Left cardiac atrium (tissue), 4 donors: Measurements from ENCODE around the gene FBXO24. TPM values are rescaled to one million over a fixed set of nuclear protein-coding genes. Genes with fewer than 3 reads are reported as not detected.
"Not testable (repeated sequence)": the region's sequence is repeated elsewhere in the genome, so short reads cannot be mapped to it uniquely, and the experiment has no call there.

Source experiments
- ATAC-seq, 2 donors: fragments of 200-7000 bp; cut with Tn5 transposase; one replicate each; pipeline ENCODE4 v1.9.1; 2020; ENCODE audit warnings: mild to moderate bottlenecking in 2 of 2, moderate library complexity in 2 of 2
- DNase-seq: peaks from one replicate; pipeline ENCODE4 v3.0.0-alpha.2; 2020
- intact Hi-C, 2 donors: fragments of 100-400 bp; cut with DNase I; formaldehyde crosslinking; loops; one replicate each; pipeline versions ENCODE4 v1.14.1 to v1.15.1; 2022 to 2023
- total RNA-seq, 2 donors: library from RNA; stranded (reverse); fragmentation: NEBNext Ultra II Directional; extraction: Animal tissue kit (Norgen Biotek cat#: 25700); gene quantifications; one replicate each; pipeline ENCODE4 v1.2.1, GENCODE V29; 2021
- donor health status: DM: no; HTN: yes; CAD: no.
- donor health status: DM: no; HTN: yes; CAD: no; lungs with severe emphysema.
- donor health status: DM: yes; HTN: yes; CAD: no.
- donor health status: Dilated cardiomyopathy.

FBXO24 gene
- total RNA-seq, 2 donors from 2014 or later: 0.31 to 0.62 TPM

DNA sequence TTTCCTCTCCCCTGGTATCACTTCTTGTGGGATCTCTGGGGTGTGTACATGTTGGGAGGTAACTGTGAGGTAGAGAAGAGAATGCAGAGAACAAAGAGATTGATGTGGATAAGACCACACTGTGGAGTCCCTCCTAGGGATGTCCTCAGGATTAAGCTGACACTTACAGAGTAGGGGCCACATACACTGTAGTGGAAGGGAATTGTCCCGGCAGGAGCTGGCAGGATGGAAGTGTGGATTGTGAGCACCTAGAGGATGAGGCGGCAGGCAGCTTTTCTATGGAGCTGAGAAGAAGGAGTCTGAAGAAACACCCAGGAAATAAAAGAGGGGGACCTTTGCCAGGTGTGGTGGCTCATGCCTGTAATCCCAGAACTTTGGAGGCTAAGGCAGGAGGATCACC lies 33.6 kb upstream of the FBXO24 start:
- intact Hi-C loops: no loop called here
- DNase-seq (no peak), ATAC-seq (no peak)

- intact Hi-C loops: no loop called here
- ATAC-seq (no peak), DNase-seq (no peak)
Measured at GRCh38 chr7:100553032-100553431, 33.1 kb upstream of the FBXO24 start.

GRCh38 chr7:100555701-100556100 lies 30.4 kb upstream of the FBXO24 start:
- intact Hi-C loops: no loop called here
- ATAC-seq (no peak), DNase-seq (no peak)

- intact Hi-C loops: no loop called here
- ATAC-seq (no peak), DNase-seq (no peak)
Measured at GRCh38 chr7:100556541-100556940, 29.6 kb upstream of the FBXO24 start.

GRCh38 chr7:100559127-100559526 lies 27.0 kb upstream of the FBXO24 start:
- no peak for ATAC-seq
- DNase-seq: no peak
- intact Hi-C loops: loop anchor here in 1 of 2 donors (1.0 kb wide), 1 partner anchor 90 kb away; no protein-coding TSS in a partner anchor

GRCh38 chr7:100561491-100562194 lies 24.5 kb upstream of the FBXO24 start:
- DNase-seq (no peak), ATAC-seq (no peak)
- intact Hi-C loops: loop anchor here (5.0 kb wide), 2 partner anchors 89 to 131 kb away; partner anchors contain the start of gene GIGYF1 (in 1 of the 2)

DNA sequence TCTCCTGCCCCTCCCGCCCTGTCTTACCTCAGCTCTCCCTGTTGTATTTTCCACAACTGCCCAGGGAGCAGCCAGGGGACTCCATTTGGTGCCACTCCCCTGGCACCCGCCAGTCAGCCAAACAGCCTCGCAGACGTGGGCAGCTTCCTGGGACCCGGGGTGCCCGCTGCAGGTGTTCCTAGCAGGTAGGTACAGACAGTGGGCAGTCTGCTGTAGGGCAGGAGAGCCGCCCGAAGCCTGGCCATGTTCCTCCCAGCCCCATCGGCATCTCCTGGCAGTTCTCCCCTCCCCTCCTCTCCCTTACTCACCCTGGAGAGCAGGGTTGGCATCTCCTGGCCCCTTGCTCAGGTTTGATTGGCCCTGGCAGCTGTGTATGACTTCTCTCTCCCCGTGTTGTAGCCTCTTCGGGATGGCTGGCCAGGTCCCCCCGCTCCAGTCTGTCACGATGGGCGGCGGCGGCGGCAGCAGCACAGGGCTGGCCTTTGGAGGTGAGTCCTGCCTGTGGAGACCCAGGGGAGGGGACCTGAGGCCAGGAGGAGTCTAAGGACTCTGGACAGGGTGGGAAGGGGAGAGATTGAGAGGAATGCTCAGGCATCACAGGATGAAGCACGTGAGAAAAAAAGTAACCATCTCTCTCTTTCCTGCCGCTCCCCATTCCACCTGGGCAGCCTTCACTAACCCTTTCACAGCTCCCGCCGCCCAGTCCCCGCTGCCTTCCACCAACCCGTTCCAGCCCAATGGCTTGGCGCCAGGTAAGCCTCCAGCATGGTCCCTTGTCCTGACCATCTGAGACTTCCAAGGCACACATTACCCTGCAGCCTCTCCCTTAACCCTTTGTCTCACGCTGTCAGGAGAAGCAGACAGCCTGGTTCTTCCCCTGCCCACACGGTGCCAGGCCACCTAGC lies 23.7 kb upstream of the FBXO24 start:
- DNase-seq: no peak
- intact Hi-C loops: loop anchor here (5.0 kb wide), 2 partner anchors 90 to 130 kb away; partner anchors contain the start of gene GIGYF1 (in 1 of the 2)
- peak in 1 of 2 donors; percentile 8 for ATAC-seq

GRCh38 chr7:100563100-100563564 lies 23.0 kb upstream of the FBXO24 start:
- DNase-seq: no peak
- no peak for ATAC-seq
- intact Hi-C loops: loop anchor here (5.0 kb wide), 2 partner anchors 91 to 129 kb away; partner anchors contain the start of gene GIGYF1 (in 1 of the 2)

DNA sequence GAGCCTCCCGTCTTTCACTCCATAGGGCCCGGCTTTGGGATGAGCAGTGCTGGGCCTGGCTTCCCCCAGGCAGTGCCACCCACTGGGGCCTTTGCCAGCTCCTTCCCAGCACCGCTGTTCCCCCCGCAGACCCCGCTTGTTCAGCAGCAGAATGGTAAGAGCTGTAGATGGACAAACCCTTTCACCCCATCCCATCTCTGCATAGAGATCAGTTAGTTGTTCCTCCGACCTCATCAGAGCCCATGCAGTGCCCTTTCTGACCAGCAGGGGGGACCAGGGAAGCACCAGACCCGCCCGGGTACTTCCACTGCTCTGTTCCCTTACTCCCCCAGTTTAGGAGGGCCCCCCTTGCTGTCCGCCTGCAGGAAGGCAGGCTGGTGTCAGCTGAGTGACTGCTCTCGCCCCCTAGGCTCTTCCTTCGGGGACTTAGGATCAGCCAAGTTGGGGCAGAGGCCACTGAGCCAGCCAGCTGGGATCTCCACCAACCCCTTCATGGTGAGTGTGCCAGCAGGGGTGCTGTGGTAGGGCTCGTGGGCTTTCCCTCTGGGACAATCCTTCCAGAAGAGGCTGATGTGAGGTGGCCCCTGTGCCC lies 22.2 kb upstream of the FBXO24 start:
- DNase-seq (peak; percentile 86), ATAC-seq (peak; percentile 62 to 70)
- intact Hi-C loops: loop anchor here (5.0 kb wide), 2 partner anchors 92 to 128 kb away; partner anchors contain the start of gene GIGYF1 (in 1 of the 2)

- ATAC-seq, DNase-seq: not testable (repeated sequence)
- intact Hi-C loops: loop anchor here (5.0 kb wide), 2 partner anchors 92 to 128 kb away; partner anchors contain the start of gene GIGYF1 (in 1 of the 2)
Measured at GRCh38 chr7:100564405-100564804, 21.7 kb upstream of the FBXO24 start.

GRCh38 chr7:100565133-100565571 lies 21.0 kb upstream of the FBXO24 start:
- intact Hi-C loops: no loop called here
- ATAC-seq (no peak), DNase-seq (no peak)

- ATAC-seq (no peak), DNase-seq (no peak)
- intact Hi-C loops: no loop called here
Measured at GRCh38 chr7:100566018-100566531, 20.1 kb upstream of the FBXO24 start.

DNA sequence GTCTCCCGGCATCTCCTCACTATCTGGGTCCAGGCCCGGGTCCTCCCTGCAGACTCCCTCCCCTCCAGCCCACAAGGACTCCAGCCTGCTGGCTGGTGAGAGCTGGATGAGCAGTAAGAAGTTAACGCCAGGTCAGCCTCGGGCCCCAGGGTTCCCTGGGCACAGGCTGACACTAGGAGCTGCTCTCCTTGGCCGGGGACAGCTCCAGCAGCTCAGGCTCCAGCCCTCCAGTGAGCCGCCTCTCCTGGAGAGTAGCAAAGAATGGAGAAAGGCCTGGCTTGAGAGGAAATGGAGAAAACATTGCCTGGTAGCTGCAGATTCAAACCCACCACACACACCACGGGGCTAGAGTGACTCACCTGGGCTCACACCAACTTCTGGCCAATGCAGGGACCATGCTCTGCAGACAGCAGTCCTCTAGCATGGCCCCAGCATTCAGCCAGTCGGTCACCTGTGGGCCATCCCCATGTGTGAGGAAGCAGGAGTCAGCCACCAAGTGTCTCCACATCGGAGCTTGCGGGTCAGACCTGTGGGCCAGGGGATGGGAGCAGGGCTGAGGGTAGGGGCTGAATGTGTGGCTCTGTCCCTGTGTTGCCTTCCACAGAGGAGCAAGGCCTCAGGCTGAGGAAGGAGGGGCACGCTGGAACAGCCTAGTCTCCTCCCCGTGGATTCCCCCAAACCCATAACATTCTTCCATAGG lies 18.9 kb upstream of the FBXO24 start:
- intact Hi-C loops: no loop called here
- no peak for DNase-seq
- ATAC-seq: no peak

GRCh38 chr7:100567751-100568175 lies 18.4 kb upstream of the FBXO24 start:
- DNase-seq: no peak
- no peak for ATAC-seq
- intact Hi-C loops: no loop called here

GRCh38 chr7:100568176-100568895 lies 17.8 kb upstream of the FBXO24 start:
- no peak for ATAC-seq

GRCh38 chr7:100568896-100569844 lies 17.0 kb upstream of the FBXO24 start:
- DNase-seq (peak; percentile 61), ATAC-seq (peak; percentile 24 to 39)
- intact Hi-C loops: no loop called here

More at GRCh38 chr7:100568176-100568895, 17.8 kb upstream of the FBXO24 start:
- intact Hi-C loops: no loop called here
- DNase-seq: no peak
